Measurements from ENCODE around the gene XXYLT1.

GRCh38 chr3:195162816-195163215 is 108.1 kb downstream of the XXYLT1 start:
- TF ChIP-seq CTCF (IDR thresholded peaks at IDR 0.05 in 2 of 3, conservative IDR thresholded peaks at IDR 0.05 in 1 of 3; ENCODE audit: borderline replicate concordance in 1 of 3, insufficient read depth in 1 of 3, low read depth in 2 of 3, low read length in 2 of 3) = no peak
- no peak for TF ChIP-seq POLR2AphosphoS5 (IDR thresholded peaks at IDR 0.05; ENCODE audit: low read depth, low read length)
- no peak for TF ChIP-seq CBX3 (IDR thresholded peaks at IDR 0.05; ENCODE audit: low read depth)
- no peak for TF ChIP-seq ZNF274 (IDR thresholded peaks at IDR 0.05; ENCODE audit: low read depth, low read length)
- no peak for TF ChIP-seq EGR1 (IDR thresholded peaks at IDR 0.05; ENCODE audit: low read depth)
- TF ChIP-seq CEBPB (IDR thresholded peaks at IDR 0.05; ENCODE audit: low read depth) = no peak
- no peak for TF ChIP-seq POLR2A (IDR thresholded peaks at IDR 0.05; ENCODE audit: borderline replicate concordance, extremely low read depth, insufficient read depth, insufficient read length)
- TF ChIP-seq ZBTB33 (IDR thresholded peaks at IDR 0.05; ENCODE audit: extremely low read depth, insufficient replicate concordance, low read length) = no peak
- TF ChIP-seq ZFX (IDR thresholded peaks at IDR 0.05) = no peak
- TF ChIP-seq YY1 (IDR thresholded peaks at IDR 0.05; ENCODE audit: extremely low read depth, insufficient replicate concordance, low read depth, low read length) = no peak
- no peak for TF ChIP-seq REST (IDR thresholded peaks at IDR 0.05; ENCODE audit: low read depth)
- TF ChIP-seq EZH2phosphoT487 (IDR thresholded peaks at IDR 0.05; ENCODE audit: borderline replicate concordance) = no peak
- TF ChIP-seq EZH2 (IDR thresholded peaks at IDR 0.05) = no peak
- TF ChIP-seq SIN3A (IDR thresholded peaks at IDR 0.05; ENCODE audit: low read depth) = no peak

Data from HCT116 (cell line).